ENCODE data around the gene LRCOL1.
"Not testable (repeated sequence)": the region's sequence is repeated elsewhere in the genome, so short reads cannot be mapped to it uniquely, and the experiment has no call there.

The LRCOL1 gene

GRCh38 chr12:132601171-132601883, 9.1 kb downstream of the LRCOL1 start:
- in situ Hi-C loops (cut with MboI; ENCODE audit: low pct_unique_long_range_greater_than_20kb, low sequenced_read_pairs, unreplicated experiment) = loop anchor here (25.0 kb wide), 1 partner anchor 189 kb away; no protein-coding TSS in a partner anchor
- no peak for DNase-seq (ENCODE audit: low spot score)
- TF ChIP-seq, protein P1, sequence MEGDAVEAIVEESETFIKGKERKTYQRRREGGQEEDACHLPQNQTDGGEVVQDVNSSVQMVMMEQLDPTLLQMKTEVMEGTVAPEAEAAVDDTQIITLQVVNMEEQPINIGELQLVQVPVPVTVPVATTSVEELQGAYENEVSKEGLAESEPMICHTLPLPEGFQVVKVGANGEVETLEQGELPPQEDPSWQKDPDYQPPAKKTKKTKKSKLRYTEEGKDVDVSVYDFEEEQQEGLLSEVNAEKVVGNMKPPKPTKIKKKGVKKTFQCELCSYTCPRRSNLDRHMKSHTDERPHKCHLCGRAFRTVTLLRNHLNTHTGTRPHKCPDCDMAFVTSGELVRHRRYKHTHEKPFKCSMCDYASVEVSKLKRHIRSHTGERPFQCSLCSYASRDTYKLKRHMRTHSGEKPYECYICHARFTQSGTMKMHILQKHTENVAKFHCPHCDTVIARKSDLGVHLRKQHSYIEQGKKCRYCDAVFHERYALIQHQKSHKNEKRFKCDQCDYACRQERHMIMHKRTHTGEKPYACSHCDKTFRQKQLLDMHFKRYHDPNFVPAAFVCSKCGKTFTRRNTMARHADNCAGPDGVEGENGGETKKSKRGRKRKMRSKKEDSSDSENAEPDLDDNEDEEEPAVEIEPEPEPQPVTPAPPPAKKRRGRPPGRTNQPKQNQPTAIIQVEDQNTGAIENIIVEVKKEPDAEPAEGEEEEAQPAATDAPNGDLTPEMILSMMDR (IDR thresholded peaks at IDR 0.05; ENCODE audit: extremely low read depth, insufficient read depth, missing control alignments) = no peak

GRCh38 chr12:132600048-132601032, 10.0 kb downstream of the LRCOL1 start:
- TF ChIP-seq, protein P1 (IDR thresholded peaks at IDR 0.05; ENCODE audit: extremely low read depth, insufficient read depth, missing control alignments) = peak; percentile 79
- in situ Hi-C loops (cut with MboI; ENCODE audit: low pct_unique_long_range_greater_than_20kb, low sequenced_read_pairs, unreplicated experiment) = loop anchor here (25.0 kb wide), 1 partner anchor 188 kb away; no protein-coding TSS in a partner anchor
- DNase-seq (ENCODE audit: low spot score) = peak; percentile 81

DNA sequence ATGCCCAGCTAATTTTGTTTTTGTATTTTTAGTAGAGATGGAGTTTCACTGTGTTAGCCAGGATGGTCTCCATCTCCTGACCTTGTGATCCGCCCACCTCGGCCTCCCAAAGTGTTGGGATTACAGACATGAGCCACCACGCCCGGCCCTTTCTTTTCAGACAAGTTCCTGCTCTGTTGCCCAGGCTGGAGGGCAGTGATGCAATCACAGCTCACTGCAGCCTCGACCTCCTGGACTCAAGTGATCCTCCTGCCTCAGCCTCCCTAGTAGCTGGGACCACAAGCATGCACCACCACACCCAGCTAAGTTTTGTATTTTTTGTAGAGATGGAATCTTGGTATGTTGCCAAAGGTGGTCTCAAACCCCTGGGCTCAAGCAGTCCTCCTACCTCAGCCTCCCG, 10.9 kb downstream of the LRCOL1 start:
- in situ Hi-C loops (cut with MboI; ENCODE audit: low pct_unique_long_range_greater_than_20kb, low sequenced_read_pairs, unreplicated experiment); DNase-seq (ENCODE audit: low spot score): not testable (repeated sequence)

DNA sequence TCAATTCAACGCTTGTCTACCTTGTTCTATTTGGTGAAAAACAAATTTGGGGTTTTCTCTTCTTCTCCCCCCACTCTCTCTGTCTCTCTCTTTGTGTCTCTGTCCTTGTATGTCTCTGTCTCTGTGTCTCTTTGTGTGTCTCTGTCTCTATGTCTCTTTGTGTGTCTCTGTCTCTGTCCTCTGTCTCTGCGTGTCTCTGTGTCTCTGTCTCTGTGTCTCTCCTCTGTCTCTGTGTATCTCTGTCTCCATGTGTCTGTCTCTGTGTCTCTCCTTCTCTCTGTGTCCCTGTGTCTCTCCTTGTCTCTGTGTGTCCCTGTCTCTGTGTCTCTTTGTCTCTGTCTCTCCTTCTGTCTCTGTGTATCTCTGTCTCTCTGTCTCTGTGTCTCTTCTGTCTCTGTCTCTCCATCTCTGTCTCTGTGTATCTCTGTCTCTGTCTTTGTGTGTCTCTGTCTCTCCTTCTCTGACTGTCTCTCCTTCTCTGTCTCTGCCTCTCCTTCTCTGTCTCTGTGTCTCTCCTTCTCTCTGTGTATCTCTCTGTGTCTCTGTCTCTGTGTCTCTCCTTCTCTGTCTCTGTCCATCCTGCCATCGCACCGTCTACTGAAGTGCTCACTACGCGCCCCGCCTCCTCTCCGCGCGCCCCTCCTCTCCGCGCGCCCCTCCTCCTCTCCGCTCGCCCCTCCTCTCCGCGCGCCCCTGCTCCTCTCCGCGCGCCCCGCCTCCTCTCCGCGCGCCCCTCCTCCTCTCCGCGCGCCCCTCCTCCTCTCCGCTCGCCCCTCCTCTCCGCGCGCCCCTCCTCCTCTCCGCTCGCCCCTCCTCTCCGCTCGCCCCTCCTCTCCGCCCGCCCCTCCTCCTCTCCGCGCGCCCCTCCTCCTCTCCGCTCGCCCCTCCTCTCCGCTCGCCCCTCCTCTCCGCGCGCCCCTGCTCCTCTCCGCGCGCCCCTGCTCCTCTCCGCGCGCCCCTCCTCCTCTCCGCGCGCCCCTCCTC, 12.8 kb downstream of the LRCOL1 start:
- TF ChIP-seq, protein P1 (IDR thresholded peaks at IDR 0.05; ENCODE audit: extremely low read depth, insufficient read depth, missing control alignments) = no peak
- no peak for DNase-seq (ENCODE audit: low spot score)
- in situ Hi-C loops (cut with MboI; ENCODE audit: low pct_unique_long_range_greater_than_20kb, low sequenced_read_pairs, unreplicated experiment) = no loop called here

DNA sequence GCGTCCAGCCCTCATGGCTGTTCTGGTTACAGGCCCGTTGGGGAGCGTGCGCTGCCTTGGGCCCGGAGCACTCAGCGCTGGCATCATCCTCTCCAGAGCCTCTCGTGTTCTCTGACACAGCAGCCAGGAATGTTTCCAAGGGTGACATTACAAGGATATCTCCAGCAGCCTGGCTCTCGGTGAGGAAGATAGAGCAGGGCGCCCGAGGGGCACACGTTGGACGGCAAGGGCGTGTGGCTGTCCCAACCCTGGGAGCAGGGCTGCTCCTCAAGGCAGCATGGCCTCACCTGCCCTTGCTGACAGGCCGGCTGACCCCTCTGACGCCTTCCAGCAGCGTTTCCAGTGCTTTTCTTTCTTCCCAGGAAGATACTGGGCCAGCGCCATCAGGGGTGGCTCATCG, 14.4 kb downstream of the LRCOL1 start:
- TF ChIP-seq, protein P1 (IDR thresholded peaks at IDR 0.05; ENCODE audit: extremely low read depth, insufficient read depth, missing control alignments) = no peak
- in situ Hi-C loops (cut with MboI; ENCODE audit: low pct_unique_long_range_greater_than_20kb, low sequenced_read_pairs, unreplicated experiment) = no loop called here
- no peak for DNase-seq (ENCODE audit: low spot score)

- TF ChIP-seq, protein P1 (IDR thresholded peaks at IDR 0.05; ENCODE audit: extremely low read depth, insufficient read depth, missing control alignments) = no peak
- in situ Hi-C loops (cut with MboI; ENCODE audit: low pct_unique_long_range_greater_than_20kb, low sequenced_read_pairs, unreplicated experiment) = no loop called here
- DNase-seq (ENCODE audit: low spot score) = no peak
Observed at GRCh38 chr12:132595183-132595582, 15.2 kb downstream of the LRCOL1 start.
